OCI-M1 (cell line): ENCODE results near the gene DNM3.
"Not testable (repeated sequence)": the region's sequence is repeated elsewhere in the genome, so short reads cannot be mapped to it uniquely, and the experiment has no call there.

Source experiments
- DNase-seq: peaks from one replicate; lab custom pipeline; 2025; lab: John Stamatoyannopoulos, UW

Gene DNM3

DNA sequence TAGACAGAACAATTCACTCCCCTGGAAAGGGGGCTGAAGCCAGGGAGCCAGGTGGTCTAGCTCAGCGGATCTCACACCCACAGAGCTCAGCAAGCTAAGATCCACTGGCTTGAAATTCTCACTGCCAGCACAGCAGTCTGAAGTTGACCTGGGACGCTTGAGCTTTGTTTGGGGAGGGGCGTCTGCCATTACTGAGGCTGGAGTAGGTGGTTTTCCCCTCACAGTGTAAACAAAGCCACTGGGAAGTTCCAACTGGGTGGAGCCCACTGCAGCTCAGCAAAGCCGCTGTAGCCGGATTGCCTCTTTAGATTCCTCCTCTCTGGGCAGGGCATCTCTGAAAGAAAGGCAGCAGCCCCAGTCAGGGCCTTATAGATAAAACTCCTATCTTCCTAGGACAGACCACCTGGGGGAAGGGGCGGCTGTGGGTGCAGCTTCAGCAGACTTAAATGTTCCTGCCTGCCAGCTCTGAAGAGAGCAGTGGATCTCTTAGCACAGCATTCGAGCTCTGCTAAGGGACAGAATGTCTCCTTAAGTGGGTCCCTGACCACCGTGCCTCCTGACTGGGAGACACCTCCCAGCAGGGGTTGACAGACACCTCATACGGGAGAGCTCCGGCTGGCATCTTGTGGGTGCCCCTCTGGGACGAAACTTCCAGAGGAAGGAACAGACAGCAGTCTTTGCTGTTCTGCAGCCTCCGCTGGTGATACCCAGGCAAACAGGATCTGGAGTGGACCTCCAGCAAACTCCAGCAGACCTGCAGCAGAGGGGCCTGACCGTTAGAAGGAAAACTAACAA lies 183.8 kb downstream of the DNM3 start:
- DNase-seq = peak; percentile 73

DNA sequence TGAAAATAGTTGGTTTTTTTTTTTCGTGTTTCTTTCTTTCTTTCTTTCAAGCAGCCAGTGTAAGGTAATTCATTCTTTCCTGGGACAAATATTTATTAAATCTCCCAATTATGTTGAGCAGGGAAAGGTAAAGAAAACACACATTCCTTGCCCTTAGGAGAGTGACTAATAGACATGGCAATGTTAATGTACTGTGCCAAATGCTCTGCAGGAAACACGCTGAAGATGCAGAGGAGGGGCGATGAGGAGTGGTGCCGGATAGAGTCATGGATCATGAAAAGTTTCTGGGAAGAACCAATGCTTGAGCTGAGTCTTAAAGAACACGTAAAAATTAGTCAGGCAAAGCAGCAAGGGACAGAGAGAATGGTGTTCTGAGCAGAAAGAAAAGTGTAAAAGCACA lies 199.2 kb downstream of the DNM3 start:
- no peak for DNase-seq

DNA sequence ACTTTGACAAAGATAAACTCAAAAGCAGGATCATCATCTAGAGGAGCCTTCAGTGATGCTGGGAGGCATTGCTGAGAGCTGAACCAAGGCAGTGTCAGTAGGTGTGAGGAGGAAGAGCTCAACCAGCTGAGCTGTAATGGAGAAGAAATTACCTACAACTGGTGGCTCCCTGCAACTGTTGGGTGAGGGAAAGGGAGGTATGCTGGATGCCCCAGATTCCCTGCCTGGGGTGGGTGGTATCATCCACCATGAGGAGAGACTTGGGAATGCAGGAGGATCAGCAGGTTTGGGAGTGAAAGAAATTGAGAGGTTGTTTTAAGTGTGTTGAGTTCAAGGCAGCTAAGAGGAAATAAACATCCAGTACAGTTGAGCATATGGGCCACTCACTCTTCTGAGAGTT lies 199.8 kb downstream of the DNM3 start:
- no peak for DNase-seq

DNA sequence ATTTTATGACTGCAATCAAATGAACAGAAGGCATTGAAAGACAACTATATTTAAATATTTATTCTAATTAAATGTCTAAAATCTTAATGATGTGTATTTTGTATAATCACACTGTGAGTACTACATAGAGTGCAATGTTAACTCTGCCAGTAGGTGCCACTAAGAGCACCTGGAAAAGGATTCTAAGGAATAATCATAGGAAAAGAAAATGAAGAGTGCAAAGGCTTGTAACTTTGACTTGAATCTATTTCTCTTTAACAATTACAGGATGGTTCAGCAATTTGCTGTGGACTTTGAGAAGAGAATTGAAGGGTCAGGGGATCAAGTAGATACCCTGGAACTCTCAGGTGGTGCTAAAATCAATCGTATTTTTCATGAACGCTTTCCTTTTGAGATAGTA lies 200.4 kb downstream of the DNM3 start:
- DNase-seq = peak; percentile 25

DNA sequence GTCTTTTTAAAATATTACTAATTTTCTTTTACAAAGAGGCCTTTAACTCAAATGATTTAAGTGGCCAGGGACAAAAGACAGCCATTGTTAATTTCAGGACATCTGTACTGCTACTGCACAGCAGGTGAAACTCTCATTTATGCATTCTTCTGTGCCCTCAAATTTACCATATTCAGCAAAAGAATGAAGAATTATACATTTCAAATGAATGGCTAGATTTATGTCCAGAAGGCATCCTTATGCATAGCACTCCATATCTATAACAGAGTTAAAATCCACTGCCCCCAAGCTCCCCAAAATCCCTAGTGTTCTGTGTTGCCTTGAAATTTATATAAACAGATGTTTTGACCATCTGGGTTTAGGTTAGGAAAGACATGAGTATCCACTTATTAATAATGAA lies 202.6 kb downstream of the DNM3 start:
- DNase-seq = no peak

DNA sequence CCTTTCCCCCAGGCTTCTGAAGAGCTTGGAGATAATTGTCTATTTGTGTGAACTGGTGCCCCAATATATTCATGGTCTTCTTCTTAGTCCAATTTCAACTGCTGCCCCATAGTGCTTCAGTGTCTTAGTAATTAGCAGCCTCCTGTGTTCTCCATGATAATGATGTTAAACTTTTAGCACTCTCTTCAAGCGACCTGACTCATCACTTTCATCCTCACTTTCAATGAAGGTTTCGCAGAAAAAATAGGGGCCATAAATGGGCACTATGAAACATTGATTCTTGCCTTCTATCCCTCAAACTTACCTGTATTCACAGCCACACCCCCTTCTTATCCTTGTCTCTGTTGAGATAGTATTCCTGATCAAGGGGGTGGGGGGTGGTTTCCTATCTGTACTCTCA lies 210.6 kb downstream of the DNM3 start:
- DNase-seq = no peak

DNA sequence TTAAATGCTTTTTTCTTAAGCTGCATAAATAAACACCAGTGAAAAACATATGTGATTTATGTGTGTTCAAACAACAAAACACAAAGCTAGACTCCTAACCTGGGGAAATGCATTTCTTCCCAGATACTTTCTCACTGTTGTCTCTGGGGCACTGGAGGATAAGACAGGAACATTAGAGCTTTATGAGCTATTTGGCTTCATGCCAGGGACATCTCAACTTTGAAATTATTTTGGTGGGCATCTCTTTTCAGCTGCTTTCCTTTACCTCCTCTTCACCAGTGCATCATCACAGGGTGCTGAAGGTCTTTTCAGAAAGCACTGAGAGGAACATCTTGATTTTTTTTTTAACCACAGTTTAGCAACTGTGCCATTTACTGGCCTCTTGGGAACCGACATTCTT lies 212.9 kb downstream of the DNM3 start:
- DNase-seq = no peak

DNA sequence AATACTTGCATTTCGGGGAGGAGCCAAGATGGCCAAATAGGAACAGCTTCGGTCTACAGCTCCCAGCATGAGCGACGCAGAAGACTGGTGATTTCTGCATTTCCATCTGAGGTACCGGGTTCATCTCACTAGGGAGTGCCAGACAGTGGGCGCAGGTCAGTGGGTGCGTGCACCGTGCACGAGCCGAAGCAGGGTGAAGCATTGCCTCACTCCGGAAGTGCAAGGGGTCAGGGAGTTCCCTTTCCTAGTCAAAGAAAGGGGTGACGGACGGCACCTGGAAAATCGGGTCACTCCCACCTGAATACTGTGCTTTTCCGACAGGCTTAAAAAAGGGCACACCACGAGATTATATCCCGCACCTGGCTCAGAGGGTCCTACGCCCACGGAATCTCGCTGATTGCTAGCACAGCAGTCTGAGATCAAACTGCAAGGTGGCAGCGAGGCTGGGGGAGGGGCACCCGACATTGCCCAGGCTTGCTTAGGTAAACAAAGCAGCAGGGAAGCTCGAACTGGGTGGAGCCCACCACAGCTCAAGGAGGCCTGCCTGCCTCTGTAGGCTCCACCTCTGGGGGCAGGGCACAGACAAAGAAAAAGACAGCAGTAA lies 214.6 kb downstream of the DNM3 start:
- DNase-seq = not testable (repeated sequence)

DNA sequence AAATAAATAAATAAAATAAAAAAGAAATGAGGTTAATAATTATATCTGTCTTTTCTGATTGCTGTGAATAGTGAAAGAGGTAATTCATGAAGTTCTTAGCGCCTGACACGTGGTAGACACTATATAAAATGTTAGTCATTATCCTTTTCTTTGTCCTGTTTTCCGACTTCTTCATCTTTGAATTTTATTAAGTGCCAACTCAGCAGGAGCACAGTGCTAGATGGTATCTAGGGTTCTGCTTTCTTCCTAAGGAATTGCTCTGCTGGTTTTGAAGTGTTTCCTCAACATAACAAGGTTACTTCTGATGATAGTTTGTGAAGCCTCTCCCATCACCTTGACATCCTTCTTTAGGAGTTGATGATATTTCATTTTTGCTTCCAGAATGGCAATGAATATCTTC lies 227.0 kb downstream of the DNM3 start:
- no peak for DNase-seq

DNA sequence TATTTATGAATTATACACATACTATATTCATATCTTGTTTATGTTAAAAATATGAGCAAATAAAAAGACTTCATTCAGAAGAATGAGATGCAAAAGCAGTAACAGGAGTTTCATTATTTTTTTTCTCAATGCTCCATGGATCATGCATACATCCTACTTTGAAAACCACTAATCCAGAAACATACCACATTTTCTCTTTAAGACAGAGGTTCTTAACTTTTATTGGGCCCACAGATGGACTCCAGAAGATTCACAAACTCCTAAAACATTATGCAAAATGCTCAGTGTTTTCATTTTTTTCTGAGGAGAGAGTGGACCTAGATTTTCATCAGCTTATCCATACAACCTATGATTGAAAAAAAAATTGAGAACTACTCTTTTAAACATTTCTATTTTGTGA lies 227.8 kb downstream of the DNM3 start:
- DNase-seq = no peak

DNA sequence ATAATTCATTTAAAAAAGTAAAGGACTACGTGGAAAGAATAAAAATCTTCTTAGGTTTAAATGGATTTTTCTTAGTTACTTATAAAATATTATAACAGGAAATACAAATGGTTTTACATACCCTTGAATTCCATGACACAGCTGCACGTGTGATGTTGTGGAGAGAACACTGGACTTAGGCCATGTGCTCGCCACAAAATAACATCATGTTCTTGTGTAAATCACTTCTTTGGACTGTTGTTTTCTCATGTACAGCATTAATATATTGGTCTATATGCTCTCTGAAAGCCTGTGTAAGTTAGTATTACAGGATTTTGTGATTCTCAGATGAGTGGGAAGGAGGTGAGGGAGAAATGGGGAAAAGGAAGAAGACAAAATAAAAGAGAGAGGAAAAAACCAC lies 228.2 kb downstream of the DNM3 start:
- no peak for DNase-seq

DNA sequence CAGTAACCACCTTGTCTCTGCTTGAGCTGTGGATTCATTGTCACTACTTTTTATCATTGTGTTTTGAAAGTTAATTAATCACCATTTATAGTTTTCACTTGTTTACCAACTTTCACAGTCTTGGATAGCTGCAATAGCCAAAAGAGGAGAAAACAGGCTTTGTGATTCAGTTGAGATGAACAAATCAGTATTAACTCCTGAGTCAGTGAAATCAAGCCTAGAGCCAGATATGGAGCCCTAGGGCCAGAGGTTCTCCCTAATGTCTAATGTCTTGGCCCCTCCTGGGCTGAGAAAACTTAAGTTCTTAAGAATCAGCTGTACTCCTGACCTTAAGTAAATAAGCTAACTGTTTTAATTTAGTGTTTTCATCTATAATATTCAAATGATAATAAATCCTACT lies 228.8 kb downstream of the DNM3 start:
- DNase-seq = no peak

DNA sequence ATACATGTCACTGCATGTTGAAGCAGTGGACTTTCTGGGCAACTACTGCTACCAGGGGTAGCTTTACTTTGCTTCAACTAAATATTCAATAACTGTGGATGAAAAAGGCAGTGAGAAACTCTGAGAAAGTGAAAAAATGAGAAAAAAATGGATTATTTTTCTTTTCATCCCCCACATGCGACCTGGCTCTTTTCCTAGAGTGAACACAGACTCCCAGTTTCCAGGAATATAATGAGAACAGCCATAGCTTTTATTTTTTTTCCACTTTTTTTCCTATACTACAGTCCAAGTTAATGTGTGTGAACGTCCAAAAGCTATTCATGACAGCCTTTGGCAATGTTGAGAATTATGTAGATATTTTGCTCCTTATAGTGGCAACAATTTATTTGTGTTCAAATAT lies 230.4 kb downstream of the DNM3 start:
- DNase-seq = no peak

DNA sequence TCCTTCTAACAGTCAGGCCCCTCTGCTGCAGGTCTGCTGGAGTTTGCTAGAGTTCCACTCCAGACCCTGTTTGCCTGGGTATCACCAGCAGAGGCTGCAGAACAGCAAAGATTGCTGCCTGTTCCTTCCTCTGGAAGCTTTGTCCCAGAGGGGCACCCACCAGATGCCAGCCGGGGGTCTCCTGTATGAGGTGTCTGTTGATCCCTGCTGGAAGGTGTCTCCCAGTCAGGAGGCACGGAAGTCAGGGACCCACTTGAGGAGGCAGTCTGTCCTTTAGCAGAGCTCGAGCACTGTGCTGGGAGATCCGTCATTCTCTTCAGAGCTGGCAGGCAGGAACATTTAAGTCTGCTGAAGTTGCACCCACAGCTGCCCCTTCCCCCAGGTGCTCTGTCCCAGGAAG lies 238.6 kb downstream of the DNM3 start:
- not testable (repeated sequence) for DNase-seq

DNA sequence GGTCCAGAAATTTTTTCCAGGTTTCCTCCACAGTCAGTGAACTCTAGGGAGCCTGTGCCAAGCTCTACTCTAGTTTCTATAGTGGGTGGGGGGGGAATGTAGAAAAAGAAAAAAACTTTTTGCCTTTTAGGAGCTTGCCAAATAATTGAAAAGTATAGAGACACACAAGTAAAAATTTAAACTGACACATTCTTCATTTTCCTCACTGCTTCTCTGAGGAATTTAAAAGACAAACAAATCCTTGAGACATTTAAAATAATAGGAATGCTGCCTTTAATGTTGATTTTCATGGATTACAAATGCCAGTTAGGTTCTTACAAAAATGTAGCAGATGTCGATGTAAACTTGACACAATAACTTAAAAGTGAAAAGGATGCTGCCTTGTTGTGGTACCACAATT lies 241.9 kb downstream of the DNM3 start:
- no peak for DNase-seq

DNA sequence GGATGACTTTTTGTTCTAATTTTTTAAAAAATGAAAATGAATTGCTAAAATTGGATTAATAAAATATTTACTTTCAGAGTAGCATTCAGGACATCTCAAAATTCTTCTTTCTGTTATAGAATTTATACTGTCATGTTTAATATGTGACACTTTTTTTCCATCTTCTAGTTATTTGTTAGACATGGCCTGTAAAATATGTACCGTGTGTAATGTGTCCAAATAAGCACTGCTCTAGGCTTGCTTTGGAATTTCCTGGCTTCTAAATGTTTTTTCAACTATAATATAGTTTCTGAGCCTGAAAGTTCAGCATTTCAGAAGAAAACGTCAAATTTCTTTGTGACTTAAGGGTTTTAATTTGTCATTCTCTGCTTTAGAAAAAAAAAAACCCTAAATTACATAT lies 243.6 kb downstream of the DNM3 start:
- no peak for DNase-seq

DNA sequence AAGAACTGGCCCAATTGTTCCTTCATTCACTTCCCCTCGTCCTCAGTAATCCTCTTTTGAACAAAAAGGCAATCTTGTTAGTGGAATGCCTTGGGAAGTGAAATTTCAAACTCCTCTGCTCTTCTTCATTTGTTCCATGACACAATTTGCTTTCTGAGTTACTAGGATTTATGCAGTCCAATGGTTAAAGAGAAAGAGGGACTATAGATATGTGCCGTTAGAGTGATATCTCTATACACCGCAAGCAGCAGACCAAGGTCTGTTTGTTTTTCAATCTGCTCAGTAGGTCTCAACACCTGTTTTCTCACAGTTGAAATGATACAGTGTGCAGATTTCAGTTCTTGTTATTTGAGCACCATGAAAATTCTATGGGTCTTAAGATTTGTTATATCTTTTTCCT lies 244.0 kb downstream of the DNM3 start:
- DNase-seq = no peak

DNA sequence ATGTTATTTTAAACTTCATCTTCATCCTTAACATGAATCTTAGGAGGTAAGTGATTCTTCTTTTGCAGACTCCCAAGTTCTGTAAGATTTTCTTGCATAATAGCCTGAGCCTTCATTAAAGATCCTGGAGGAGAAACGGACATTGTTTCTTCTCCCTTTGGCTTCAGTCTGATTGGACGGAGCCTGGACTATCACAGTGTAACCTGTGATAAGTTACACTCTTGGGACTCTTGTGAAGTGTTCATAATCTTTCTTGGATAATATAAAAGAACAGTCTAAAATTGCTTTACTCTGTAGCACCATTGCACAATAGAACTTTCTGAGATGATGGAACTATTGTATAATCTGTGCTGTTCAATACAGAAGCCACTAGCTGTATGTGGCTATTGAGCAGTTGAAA lies 244.8 kb downstream of the DNM3 start:
- DNase-seq = no peak

DNA sequence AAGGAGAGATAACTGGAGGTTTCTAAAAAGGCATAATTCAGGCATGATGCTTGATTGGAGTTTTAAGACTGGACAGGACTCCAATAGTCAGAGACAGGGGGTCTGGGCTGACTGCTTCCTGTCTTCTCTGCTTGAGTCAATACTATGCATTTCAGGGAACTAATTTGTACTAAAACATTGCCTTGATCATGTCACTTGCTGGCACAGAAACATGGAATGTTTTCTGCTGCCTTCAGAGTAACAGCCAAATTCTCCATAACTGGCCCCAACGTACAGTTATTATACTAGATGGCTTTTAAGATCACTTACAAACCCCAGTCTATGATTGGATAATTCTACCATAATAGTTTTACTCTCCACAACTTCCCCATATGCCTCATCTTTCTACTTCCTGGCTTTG lies 247.0 kb downstream of the DNM3 start:
- DNase-seq = no peak

DNA sequence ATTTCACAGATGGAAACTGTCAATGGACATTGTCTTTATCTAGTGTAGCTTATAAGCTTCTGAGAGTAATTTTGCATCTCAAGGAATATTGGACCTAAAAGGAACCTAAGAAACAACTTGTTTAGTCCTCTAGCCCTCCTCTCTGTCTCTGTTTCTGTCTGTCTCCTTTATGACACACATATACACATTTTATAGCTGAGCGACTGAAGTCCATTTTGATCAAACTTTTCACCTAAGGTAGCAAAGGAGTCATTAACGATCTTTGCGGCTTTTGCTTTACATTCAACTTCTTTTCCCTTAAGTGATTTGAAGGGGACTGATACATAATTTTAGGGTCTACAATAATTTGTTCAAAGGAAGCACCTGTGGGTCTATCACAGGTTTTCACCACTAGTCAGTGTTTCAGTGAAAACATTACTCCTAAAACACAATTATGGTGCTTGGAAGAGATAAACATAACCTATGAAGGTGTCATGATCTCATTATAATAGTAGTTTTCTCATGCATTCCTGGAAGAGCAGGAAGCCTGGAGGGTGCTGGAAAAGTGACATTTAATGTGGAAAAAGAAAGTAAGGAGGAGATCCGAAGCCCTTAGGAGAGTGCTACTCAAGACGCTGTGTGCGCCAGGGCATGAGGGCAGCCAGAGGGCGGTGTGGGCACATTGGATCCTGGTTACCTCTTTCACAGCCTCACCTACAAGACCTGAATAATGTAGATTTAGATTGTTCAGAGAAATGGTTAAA lies 248.6 kb downstream of the DNM3 start:
- peak; percentile 39 for DNase-seq

DNA sequence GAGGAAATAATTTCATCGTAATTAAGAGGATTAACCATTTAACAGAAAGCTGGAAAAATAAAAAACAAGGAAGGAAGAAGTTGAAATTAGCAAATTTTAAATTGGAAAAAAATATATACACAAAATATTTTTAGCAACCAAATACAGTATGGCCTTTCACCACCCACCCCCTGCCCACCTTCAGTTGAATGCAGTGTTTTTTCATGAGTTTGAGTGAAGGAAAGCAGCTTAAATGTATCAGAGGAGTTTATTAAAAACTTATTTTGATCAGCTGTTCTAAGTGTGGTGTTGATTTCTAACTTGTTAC lies 249.2 kb downstream of the DNM3 start:
- DNase-seq = no peak

DNA sequence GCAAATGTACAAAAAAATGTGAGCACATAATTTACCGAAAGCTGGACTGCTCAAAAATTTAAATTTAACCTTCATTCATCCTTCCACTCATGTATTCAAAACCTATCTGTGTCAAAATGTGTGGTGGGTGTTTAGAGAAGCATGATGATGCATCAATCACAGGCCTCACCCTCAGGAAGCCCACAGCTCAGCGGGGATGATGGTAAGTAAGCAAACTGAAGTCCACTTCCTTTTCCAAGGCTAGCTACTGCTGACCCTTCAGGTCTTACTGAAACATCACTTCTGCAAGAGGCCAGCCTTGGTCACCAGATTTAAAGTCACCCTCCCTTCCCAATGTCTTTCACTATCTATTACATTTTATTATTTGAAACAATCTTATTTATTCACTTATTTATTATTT lies 254.5 kb downstream of the DNM3 start:
- no peak for DNase-seq

DNA sequence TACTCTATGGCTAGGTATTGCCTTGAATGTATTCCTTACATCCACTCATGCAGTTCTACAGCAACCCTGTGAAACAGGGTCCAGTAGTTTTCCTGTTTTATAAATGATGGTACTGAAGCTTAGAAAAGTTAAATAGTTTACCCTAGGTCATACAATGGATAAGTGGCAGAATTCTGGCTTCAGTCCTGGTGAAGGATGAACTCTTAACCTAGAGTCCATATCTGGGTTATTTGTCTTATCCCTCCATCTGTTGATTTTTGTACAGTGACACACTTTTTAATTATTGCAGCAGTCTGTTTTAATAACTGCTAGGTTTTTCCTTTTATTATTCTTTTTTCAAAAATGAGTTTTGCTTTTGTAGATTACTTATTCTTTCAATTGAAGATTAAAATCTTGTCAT lies 263.9 kb downstream of the DNM3 start:
- no peak for DNase-seq
